IMR-90 (cell line): Measurements from ENCODE around the gene MACF1. TPM values are rescaled to one million over a fixed set of nuclear protein-coding genes. Genes with fewer than 3 reads are reported as not detected.
A peak's percentile ranks its signal among the peaks of the same experiment; 100 is the strongest.

Experiments
- ATAC-seq: fragments of 200-7000 bp; cut with Tn5 transposase; 2 replicates; pipeline ENCODE4 v1.9.1; 2020; ENCODE audit warnings: low read depth, mild to moderate bottlenecking, moderate library complexity
- BruUV-seq: library from RNA; stranded (reverse); fragments of 400-500 nt; replicated peaks from 2 replicates; lab custom pipeline; 2021; lab: Mats Ljungman, UMichigan
- CTCF ChIA-PET: fragments of 300-600 bp; formaldehyde crosslinking; extraction: SDS; loops from one replicate; lab custom pipeline; 2021; ENCODE audit warnings: antibody characterized with exemption; lab: Yijun Ruan, JAX
- POLR2A ChIA-PET: fragments of 300-600 bp; sonication (Branson Sonifier 250); formaldehyde crosslinking; loops from one replicate; lab custom pipeline; 2022; ENCODE audit warnings: antibody characterized with exemption; ENCODE audit not compliant: unreplicated experiment; lab: Charles Lee
- DNase-seq: peaks from one replicate; pipeline ENCODE4 v3.0.0; 2013
- H2AFZ ChIP-seq: replicated peaks from 2 replicates; pipeline ENCODE3; 2013; ENCODE audit warnings: low read length, mild to moderate bottlenecking; ENCODE audit not compliant: poor library complexity
- H2AK5ac ChIP-seq: 2 replicates; pipeline ENCODE4 v1.6.1; 2013; ENCODE audit warnings: low read depth, low read length, inconsistent platforms
- H2AK9ac ChIP-seq: replicated peaks from 2 replicates; pipeline ENCODE3; 2013; ENCODE audit warnings: mild to moderate bottlenecking, low read depth, low read length, moderate library complexity; ENCODE audit not compliant: poor library complexity
- H2BK120ac ChIP-seq: 2 replicates; pipeline ENCODE4 v1.6.1; 2013; ENCODE audit warnings: low read depth, low read length, inconsistent platforms
- H2BK15ac ChIP-seq: 3 replicates; pipeline ENCODE4 v1.6.1; 2013; ENCODE audit warnings: low read depth, low read length, inconsistent platforms
- H2BK20ac ChIP-seq: 2 replicates; pipeline ENCODE4 v1.6.1; 2013; ENCODE audit warnings: low read depth, mild to moderate bottlenecking, inconsistent platforms, low read length, moderate library complexity
- H2BK5ac ChIP-seq: 2 replicates; pipeline ENCODE4 v1.6.1; 2013; ENCODE audit warnings: mild to moderate bottlenecking, low read depth, low read length, inconsistent platforms; ENCODE audit not compliant: poor library complexity, severe bottlenecking
- H3K14ac ChIP-seq: replicated peaks from 2 replicates; pipeline ENCODE4 v1.6.1; 2013; ENCODE audit warnings: low read depth, low read length, inconsistent platforms
- H3K18ac ChIP-seq: 2 replicates; pipeline ENCODE4 v1.6.1; 2013; ENCODE audit warnings: low read depth, low read length, control low read depth
- H3K23ac ChIP-seq: 2 replicates; pipeline ENCODE4 v1.6.1; 2013; ENCODE audit warnings: low read depth, low read length, inconsistent platforms
- H3K27ac ChIP-seq: 2 replicates; pipeline ENCODE4 v1.5.1; 2013; ENCODE audit warnings: mild to moderate bottlenecking, control low read depth, low read length; ENCODE audit not compliant: insufficient read depth
- H3K27me3 ChIP-seq: 2 replicates; pipeline ENCODE4 v1.6.1; 2013; ENCODE audit warnings: low read length; ENCODE audit not compliant: control insufficient read depth, insufficient read depth
- H3K36me3 ChIP-seq: 2 replicates; pipeline ENCODE4 v1.6.1; 2013; ENCODE audit warnings: low read length, mixed read lengths; ENCODE audit not compliant: control insufficient read depth, insufficient read depth
- H3K4ac ChIP-seq: 2 replicates; pipeline ENCODE4 v1.6.1; 2013; ENCODE audit warnings: low read depth, low read length, inconsistent platforms
- H3K4me1 ChIP-seq: 2 replicates; pipeline ENCODE4 v1.6.1; 2013; ENCODE audit warnings: low read length, mixed read lengths; ENCODE audit not compliant: control insufficient read depth, insufficient read depth
- H3K4me2 ChIP-seq: 2 replicates; pipeline ENCODE4 v1.6.1; 2013; ENCODE audit warnings: low read depth, mild to moderate bottlenecking, control low read depth, low read length, moderate library complexity
- H3K4me3 ChIP-seq: 2 replicates; pipeline ENCODE4 v1.5.1; 2013; ENCODE audit warnings: low read depth, mild to moderate bottlenecking, control low read depth, low read length, moderate library complexity; ENCODE audit not compliant: insufficient read depth
- H3K56ac ChIP-seq: 2 replicates; pipeline ENCODE4 v1.6.1; 2013; ENCODE audit warnings: low read length, inconsistent platforms; ENCODE audit not compliant: insufficient read depth; ENCODE audit errors: extremely low read depth
- H3K79me1 ChIP-seq, 2 experiments: 2 replicates each; pipeline ENCODE4 v1.6.1; 2013; ENCODE audit warnings: low read length in 2 of 2, inconsistent platforms in 1 of 2, low read depth in 1 of 2
- H3K9ac ChIP-seq: 2 replicates; pipeline ENCODE4 v1.6.1; 2013; ENCODE audit warnings: low read depth, low read length, control low read depth
- H3K9me1 ChIP-seq: 2 replicates; pipeline ENCODE4 v1.6.1; 2013; ENCODE audit warnings: low read length, inconsistent platforms; ENCODE audit not compliant: insufficient read depth
- H3K9me3 ChIP-seq: 2 replicates; pipeline ENCODE4 v1.6.1; 2013; ENCODE audit warnings: low read length; ENCODE audit not compliant: control insufficient read depth, insufficient read depth
- H4K20me1 ChIP-seq: 2 replicates; pipeline ENCODE4 v1.6.1; 2013; ENCODE audit warnings: low read length, inconsistent platforms; ENCODE audit not compliant: insufficient read depth
- H4K5ac ChIP-seq: 2 replicates; pipeline ENCODE4 v1.6.1; 2013; ENCODE audit warnings: mild to moderate bottlenecking, low read depth, low read length, control low read depth
- H4K8ac ChIP-seq, 2 experiments: 2 replicates each; pipeline ENCODE4 v1.6.1; 2013; ENCODE audit warnings: low read depth in 2 of 2, low read length in 2 of 2, control low read depth in 1 of 2, inconsistent platforms in 1 of 2
- H4K91ac ChIP-seq: 2 replicates; pipeline ENCODE4 v1.6.1; 2013; ENCODE audit warnings: low read depth, low read length, inconsistent platforms; ENCODE audit not compliant: insufficient read depth
- MAZ ChIP-seq: IDR thresholded peaks from 2 replicates; pipeline ENCODE4 v1.6.1; 2012; ENCODE audit warnings: low read depth, mild to moderate bottlenecking, low read length, improper control_type of control experiment, moderate library complexity, borderline replicate concordance
- WGBS, 2 experiments: methylation state at CpG; one replicate each; pipeline versions ENCODE4 v1.1.5 to v1.1.7; 2013; ENCODE audit warnings: missing lambda C conversion rate in 2 of 2; ENCODE audit not compliant: insufficient read length in 1 of 2; ENCODE audit errors: extremely low coverage in 2 of 2; 5-methylcytosine and 5-hydroxymethylcytosine counted together
- dilution Hi-C: fragments of 300-500 bp; cut with HindIII; formaldehyde crosslinking; loops from one replicate; pipeline ENCODE4 v1.14.3; 2018; ENCODE audit warnings: low sequenced_read_pairs; ENCODE audit not compliant: unreplicated experiment
- in situ Hi-C: fragments of 300-500 bp; cut with MboI; formaldehyde crosslinking; loops from 3 replicates; pipeline ENCODE4 v1.14.3; 2019; ENCODE audit warnings: low sequenced_read_pairs, inconsistent platforms, mixed read lengths
- intact Hi-C: fragments of 100-400 bp; cut with micrococcal nuclease; formaldehyde crosslinking; loops from 2 replicates; pipeline ENCODE4 v1.10.0; 2022
- polyA plus RNA-seq, 3 experiments: library from polyadenylated mRNA; depleted of rRNA; stranded (reverse); fragments of >200 nt; gene quantifications; 2 replicates each; pipeline ENCODE4 v1.2.3, GENCODE V29; 2012; ENCODE audit warnings: low replicate concordance in 1 of 3
- total RNA-seq: library from RNA; depleted of rRNA; stranded (reverse); fragments of >200 nt; gene quantifications from 2 replicates; pipeline ENCODE4 v1.2.3, GENCODE V29; 2012

MACF1 gene
- total and polyA plus RNA-seq, 2 of the 4 experiments (the other 2 are of a cell fraction): 67.6 to 369 TPM

DNA sequence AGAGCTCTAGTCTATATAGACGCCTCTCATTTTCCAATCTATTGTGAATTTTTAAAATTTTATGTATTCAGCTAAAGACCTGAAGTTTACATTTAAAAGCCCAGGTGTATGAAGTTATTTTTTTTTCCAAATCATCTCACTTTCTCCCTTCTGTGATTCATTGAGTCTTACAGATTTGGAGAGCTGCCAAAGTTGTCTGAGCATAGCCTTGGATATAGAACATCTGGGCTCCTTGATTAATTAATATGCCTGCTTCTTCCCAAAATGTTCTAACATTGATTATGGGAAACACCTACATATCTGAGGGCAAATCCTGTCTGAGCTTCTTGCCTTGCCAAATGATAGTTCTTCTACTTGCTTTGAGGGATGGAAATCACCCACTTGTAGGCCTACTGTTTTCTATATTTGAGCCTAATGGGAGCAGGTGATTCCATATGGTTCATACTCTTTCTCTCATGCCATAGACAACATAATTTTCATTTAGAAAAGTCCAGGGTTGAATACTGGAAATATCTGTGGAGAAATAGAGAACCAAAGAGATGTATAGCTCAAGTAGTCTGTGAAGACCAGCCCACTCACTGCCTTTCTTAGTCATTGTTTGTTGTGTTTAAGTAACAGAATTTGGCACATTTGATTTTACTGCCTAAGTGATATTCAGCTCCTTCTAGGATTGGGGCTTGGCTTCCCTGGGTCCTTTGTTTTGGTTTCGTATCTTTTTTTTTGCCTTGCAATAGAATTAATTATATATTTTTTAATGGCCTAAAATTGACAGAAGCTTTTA is 46.2 kb downstream of the MACF1 start:
- H2BK20ac ChIP-seq: no peak overlapping the region
- no peaks in the 10 kb centered on the region for H3K27me3 ChIP-seq
- no peak overlapping the region for H3K9ac ChIP-seq
- intact Hi-C loops (loop anchor here (10.0 kb wide), 1 partner anchor 116 kb away; no protein-coding TSS in a partner anchor), in situ Hi-C loops (no loop called here), dilution Hi-C loops (no loop called here)
- no peak overlapping the region for H2AK9ac ChIP-seq
- BruUV-seq: no TSS peak
- no peak for TF ChIP-seq MAZ
- peak; percentile 58 for DNase-seq
- no peak overlapping the region; the same call in 1 of the 2 replicates for H3K4me2 ChIP-seq
- H2AK5ac ChIP-seq: no peak overlapping the region
- H3K4ac ChIP-seq: no peak overlapping the region
- H3K56ac ChIP-seq: no peak overlapping the region
- no peak overlapping the region for H3K23ac ChIP-seq
- H3K79me1 ChIP-seq: peaks cover 28 to 71% of the 10 kb centered on the region in 2 experiments
- H2BK5ac ChIP-seq: no peak overlapping the region
- CTCF ChIA-PET: interaction anchor here (0.8 kb wide), 1 partner anchor 46 kb away, joined by 6 read pairs; the partner anchor contains the start of gene MACF1
- no peak overlapping the region for H2BK120ac ChIP-seq
- H4K5ac ChIP-seq: no peak overlapping the region
- peak; percentile 56 for ATAC-seq
- POLR2A ChIA-PET: no interaction called here
- H3K9me3 ChIP-seq: no peaks in the 10 kb centered on the region
- H3K9me1 ChIP-seq: peaks cover 18% of the 10 kb centered on the region
- no peak overlapping the region for H4K91ac ChIP-seq
- H3K4me1 ChIP-seq: peaks cover 9% of the 10 kb centered on the region
- no peak overlapping the region for H3K4me3 ChIP-seq
- H2BK15ac ChIP-seq: no peak overlapping the region
- H3K36me3 ChIP-seq: peaks cover 14% of the 10 kb centered on the region
- no peak overlapping the region for H2AFZ ChIP-seq
- H3K18ac ChIP-seq: no peak overlapping the region
- no peak overlapping the region for H4K8ac ChIP-seq
- peaks cover 56% of the 10 kb centered on the region; the same call in 1 of the 2 replicates for H4K20me1 ChIP-seq
- H3K27ac ChIP-seq: no peak overlapping the region
- WGBS, 2 experiments: no CpG with 5 or more reads among the region's 2 CpGs
- no peak overlapping the region for H3K14ac ChIP-seq
